Measurements from ENCODE around the gene AKR1C2.
"Not testable (repeated sequence)": the region's sequence is repeated elsewhere in the genome, so short reads cannot be mapped to it uniquely, and the experiment has no call there.

AKR1C2 gene

DNA sequence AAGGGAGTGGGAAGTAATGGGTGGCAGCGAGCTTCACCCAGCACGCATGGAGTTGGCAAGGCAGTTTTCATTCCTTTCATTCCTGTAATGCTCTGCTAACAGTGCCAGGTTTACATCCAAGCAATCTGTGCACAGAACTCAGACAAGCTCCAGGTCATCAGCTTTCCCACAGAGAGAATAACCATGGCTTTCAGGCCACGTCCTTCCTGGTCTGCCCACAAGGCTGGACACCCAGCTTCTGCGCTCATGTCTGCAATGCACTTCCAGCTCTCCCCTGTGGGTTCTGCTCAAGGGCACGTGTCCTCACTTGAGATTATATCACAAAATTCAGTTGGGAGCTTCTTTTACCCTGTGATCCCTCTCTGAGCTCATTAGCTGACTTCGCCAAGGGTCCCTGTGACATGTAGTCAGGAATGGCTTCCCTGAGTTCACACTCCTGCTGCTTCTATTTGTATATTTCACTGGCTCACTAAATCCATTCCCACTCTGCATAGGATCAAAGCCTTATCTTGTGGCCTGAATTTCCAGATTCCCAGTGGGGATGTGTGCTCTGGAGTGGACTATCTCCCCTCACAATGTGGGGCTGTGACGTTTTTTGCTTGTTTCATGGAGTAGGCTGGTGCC, 18.6 kb downstream of the AKR1C2 start:
- no peak for DNase-seq

DNA sequence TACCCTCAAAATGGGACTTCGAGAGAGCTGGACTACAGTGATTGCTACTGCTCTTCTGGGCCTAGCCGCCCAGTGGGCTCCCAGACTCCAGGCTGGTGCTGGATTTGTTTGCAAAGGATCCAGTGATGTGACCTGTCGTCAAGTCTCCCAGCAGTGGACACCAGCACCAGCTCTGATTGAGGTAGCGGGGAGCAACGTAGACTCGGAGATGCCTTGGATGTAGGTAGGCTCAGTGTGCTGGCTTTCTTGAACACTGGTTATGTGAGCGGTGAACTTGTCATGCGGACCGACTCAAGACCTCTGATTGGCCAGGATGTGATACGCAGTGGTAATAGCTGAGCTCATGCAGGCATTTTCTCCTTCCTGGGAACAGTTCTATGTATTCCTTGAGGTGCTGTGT, 19.4 kb downstream of the AKR1C2 start:
- DNase-seq: no peak

DNA sequence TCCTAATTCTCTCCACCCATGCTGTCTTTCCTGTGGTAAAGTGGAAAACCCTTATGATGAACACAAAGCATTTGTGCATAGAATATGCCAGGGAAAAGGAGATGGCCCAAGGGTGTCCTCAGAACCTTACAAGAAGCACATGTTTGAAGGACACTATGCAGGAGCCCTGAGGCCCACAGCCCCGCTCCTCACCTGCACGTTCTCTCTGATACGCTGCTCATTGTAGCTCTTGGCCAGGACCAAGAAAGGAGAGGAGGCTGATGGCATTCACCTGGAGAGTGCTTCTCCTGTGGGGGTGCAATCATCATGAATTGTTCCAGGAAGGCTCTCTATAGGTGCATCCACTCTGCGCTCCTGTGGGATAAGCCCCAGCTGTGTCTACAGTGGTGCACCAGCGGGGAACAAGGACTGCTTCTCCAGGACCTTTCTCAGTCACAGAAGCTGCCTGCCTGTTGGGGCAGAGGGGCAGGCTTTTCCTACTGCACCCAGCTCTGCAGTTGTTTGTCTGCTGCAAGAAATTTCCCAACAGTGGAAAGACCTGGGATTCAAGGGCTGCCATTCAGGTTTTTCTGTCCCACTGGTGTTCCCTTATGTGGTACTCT, 19.9 kb downstream of the AKR1C2 start:
- DNase-seq: no peak

DNA sequence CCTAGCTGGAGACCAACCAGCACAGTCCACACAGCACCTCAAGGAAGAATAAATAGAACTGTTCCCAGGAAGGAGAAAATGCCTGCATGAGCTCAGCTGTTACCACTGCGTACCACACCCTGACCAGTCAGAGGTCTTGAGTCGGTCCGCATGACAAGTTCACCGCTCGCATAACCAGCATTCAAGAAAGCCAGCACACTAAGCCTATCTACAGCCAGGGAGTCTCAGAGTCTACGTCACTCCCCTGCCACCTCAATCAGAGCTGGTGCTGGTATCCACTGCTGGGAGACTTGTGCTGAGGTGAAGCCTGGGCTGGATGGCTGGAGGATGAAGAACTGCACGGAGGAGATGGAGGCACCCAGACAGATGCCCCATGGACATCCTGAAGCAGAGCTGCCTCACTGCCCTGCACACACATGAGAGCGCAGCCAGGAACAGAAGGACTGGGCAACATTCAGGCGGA, 20.9 kb downstream of the AKR1C2 start:
- no peak for DNase-seq

DNA sequence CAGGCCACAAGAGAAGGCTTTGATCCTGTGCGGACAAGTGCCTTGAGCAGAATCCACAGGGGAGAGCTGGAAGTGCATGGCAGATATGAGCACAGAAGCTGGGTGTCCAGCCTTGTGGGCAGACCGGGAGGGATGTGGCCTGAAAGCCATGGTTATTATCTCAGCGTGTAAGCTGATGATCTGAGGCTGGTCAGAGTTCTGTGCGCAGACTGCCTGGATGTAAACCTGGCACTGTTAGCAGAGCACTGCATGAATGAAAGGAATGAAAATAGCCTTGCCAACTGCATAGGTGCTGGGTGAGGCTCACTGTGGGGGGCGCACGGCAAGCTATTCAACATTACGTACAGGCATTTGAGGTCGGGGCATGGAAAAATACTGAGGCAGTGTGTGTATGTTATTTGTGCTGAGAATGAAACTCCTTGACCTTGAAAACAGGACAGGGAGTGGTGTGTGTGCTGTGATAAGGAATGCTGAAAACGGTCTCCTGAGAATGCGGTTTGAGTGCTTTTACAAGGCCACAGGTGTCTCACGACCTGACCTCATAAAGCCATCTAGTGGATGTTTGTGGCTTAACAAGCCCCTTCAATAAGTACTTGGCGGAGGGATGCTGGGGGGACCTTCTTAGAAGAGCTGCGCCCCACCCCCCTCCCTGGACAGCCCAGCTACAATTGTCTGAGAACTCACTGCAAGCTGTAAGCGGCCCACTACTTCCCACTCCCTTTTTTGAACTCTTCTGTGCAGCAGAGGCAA, 21.8 kb downstream of the AKR1C2 start:
- DNase-seq: no peak

DNA sequence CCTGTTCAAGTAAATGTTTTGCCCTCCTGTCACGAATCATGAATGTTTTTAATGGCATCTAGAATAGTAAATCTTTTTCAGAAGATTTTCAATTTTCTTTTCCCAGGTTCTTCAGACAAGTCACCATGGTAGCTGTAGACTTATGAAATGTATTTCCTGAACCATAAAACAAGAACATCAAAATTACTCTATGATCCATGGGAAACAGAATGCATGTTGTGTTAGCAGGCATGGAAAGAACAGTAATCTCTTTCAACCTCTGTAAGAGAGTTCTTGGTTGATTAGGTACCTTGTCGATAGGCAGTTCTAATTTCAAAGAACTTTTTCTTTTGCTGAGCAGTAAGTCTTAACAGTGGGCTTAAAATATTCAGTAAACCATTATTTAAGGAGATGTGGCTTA, 22.9 kb downstream of the AKR1C2 start:
- DNase-seq: no peak

DNA sequence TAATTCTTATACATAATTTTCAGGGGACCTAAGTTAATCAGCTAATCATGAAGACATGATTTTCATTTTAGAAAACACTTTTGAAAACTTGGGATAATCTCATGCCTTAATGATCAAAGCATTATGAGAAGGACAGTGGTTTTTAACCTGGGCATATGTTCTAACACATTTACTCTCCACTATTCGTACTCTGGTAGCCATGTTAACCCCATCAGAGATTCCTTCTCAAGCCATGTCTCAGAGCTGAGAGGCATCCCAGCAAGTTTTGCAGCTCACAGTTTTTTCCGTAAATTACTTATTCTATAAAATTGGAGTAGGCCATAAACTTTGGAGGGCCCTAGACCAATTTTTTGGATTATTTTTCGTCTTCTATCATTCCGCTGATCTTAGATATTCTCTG, 24.8 kb downstream of the AKR1C2 start:
- DNase-seq: no peak

DNA sequence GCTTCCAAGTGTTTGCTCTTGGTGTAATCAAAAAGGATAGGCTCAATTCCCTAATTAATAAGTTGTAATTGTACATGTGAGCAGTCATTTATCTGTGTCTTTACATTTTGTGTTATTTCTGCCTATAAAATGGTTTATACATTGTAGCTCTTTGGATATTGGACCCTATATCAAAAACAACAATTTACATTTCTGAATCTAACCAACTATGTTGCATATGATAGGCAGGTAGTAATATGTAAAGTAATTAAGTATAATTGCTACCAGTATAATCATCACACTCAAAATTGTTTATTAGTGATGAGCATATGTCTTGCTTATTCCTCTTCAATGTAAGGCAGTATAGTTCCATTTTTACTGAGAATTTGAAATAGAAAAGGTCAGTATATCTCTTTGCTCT, 26.6 kb downstream of the AKR1C2 start:
- DNase-seq: no peak

DNA sequence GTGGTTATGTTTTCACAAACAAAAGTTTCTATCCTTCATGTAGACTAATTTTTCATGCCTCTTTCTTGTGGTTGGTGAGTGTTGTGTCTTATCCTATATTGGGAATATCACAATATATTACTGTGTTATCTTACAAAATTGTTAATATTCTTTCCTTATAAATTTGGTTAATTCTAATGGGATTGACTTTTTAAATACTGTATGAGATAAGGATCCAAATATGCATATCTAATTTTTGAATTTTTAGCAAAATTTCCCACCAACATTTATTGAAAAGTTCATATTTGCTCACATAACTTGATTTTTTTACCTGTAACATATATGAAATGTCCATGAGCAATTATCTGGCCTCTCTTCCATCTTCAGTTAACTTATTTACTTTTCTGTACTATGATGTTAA, 29.3 kb downstream of the AKR1C2 start:
- DNase-seq: not testable (repeated sequence)

DNA sequence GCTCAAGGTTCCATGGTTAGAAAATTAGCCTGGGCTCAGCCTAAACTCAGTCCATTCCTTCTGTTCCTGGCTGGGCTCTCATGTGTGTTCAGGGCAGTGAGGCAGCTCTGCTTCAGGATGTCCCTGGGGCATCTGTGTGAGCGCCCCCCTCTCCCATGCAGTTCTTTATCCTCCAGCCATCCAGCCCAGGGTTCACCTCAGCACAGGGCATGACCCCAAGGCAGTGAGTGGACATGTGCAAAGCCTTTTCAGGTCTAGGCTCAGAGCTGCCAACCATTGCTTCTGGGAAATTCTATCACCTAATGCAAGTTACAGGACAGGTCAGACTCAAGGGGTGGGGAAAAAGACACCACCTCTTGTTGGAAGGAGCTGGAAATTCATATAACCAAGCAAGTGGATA, 30.4 kb downstream of the AKR1C2 start:
- not testable (repeated sequence) for DNase-seq

DNA sequence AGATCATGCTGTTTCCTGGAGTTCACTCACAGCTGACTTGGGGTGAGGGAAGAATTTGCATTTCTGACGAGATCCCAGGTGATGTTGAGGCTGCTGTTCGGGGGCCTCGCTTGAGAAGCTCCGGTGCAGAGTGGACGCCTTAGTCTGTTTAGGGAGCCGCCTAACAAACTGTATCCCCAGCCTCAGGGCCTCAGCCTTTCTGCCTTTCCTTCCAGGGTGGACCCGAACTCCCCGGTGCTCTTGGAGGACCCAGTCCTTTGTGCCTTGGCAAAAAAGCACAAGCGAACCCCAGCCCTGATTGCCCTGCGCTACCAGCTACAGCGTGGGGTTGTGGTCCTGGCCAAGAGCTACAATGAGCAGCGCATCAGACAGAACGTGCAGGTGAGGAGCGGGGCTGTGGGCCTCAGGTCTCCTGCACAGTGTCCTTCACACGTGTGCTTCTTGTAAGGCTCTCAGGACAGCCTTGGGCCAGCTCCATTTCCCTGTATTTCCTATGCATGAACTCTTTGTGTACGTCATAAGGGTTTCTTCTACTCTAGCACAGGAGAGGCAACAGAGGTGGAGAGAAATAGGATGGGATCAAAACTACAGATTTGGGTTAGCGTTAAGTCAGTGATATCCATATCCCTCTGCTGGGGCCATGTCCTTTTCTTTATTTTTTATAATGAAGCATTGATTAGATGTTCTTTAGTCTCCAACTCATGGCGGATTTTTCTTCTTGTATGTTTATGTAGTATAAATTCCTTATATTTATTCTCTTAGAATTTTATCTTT, 31.1 kb downstream of the AKR1C2 start:
- DNase-seq: not testable (repeated sequence)

DNA sequence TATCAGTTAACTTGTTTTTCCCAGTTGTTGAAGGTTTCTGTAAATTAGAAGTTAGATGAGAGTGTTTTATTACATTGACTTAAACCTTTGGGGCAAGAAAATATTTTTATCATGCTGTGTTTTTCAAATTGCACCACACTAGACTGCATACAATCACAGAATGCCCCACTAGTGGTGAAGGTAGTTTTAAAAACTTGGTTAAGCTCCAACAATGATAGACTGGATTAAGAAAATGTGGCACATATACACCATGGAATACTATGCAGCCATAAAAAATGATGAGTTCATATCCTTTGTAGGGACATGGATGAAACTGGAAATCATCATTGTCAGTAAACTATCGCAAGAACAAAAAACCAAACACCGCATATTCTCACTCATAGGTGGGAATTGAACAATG, 33.3 kb downstream of the AKR1C2 start:
- not testable (repeated sequence) for DNase-seq

DNA sequence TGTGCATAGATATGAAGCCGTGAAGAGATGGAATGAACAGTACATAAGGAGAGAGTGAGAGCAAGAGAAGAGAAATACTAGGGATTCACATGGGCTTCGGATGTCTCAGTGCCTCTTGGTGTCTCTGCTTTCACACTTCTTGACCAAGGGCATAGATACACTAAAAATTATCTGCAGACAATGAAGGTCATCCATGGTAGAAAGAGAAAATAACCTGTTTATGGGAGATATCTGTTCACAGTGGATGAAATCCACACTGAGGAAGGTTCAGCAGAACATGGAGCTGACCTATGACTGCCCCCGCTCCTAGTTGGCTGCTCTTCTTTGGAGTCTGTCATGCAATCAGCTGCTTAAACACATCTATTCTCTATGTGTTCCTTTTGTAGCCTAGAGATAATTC, 34.4 kb downstream of the AKR1C2 start:
- not testable (repeated sequence) for DNase-seq

DNA sequence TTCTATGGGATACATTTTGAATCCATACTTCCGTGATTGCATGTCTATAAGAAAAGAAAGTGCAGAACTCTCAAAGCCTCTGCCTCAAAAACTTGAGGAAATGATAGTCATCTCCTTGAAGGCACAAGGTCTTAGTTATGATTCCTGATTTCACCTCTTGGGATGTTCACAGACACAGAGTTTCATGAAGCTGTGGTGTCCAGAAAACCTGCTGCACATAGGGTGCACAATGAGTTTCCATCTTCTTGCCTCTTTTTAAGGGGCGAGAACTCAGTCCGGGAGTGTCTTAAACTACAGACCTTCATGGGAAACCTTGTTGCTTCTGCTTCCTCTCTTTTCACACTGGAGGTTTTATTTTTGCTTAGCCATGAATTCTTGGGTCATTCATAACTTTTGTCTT, 36.5 kb downstream of the AKR1C2 start:
- DNase-seq: not testable (repeated sequence)

DNA sequence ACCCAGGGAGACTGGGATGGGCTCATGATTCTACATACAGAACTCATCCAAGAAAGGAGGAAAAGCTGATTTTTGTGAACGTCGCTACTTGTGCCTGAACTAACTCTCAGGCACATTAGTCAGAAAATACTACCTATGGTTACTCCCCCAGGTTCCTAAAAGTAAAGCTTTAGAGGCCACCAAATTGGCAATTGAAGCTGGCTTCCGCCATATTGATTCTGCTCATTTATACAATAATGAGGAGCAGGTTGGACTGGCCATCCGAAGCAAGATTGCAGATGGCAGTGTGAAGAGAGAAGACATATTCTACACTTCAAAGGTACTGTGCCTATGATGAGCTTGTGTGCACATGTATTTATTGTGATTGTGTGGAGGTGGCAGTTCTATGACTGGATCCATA, 37.9 kb downstream of the AKR1C2 start:
- DNase-seq: not testable (repeated sequence)

DNA sequence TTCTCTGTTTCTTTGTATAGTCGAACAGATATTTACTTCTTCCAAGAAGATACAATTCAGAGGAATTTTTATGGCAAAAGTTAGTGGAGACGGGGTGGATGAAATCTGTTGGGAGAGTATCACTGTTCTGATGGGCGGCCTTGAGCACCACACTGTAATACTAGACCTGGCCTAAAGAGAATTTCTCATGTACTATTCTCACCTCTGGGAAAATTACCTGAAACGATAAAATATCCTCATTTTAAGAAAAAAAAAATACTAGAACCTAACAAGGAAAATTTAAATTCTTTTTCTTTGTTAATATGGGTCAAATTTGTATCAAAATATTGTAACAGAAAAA, 39.9 kb downstream of the AKR1C2 start:
- not testable (repeated sequence) for DNase-seq

DNA sequence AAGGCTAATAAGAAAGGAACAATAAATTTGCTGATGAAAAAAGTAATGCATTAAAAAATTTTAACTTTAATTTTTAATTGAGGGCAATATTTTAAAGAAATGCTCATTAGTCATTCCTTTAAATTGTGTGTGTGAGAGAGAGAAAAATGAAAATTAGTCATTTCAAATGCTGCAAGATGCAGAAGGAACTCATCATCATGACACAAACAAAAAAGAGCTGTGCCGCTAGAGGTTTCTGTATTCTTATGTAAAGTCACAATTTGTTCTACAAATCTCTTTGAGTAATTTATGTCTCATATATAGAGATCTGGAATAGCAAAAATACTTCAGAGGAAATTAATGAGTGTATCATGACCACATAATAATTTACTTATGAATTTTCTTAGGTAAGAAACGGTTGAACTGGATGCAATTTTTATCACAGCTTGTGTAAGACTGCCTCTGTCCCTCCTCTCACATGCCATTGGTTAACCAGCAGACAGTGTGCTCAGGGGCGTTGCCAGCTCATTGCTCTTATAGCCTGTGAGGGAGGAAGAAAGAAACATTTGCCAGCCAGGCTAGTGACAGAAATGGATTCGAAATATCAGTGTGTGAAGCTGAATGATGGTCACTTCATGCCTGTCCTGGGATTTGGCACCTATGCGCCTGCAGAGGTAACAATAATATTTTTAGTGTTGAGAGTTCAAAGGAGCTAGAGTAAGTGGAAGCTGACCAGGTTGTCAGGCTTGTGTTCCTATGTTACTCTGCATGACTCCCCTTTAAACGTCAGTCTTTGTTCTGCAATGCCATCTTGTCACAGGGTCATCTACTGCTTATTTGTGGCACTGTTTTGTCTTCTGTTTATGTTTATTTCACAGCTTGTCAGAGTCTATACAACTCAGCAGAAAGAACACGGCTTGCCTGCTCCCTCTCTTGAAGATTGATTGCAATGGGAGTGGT, 40.5 kb downstream of the AKR1C2 start, which contains the start of gene AKR1C1:
Gene AKR1C1, plus strand, starts transcription at position 540 of the 939 bp plus-strand sequence. Its CDS starts 30 bp downstream, at position 570.
- not testable (repeated sequence) for DNase-seq

DNA sequence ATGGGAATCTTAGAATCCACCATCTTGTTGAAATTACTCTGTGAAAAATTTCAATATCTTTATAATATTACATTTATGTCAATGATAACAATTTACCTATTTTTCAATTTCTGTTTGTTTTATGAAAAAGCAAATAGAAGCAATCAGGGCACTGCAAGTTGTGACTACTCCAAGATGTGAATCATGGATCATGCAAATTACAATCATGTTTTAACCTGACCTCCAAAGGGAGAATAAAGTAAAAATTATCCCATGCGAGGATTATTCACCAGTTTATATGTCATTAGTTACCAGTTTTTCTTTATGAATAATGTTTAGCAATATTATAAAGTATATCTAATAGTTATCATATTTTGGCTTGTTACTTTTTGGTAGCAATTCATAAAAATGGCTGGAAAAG, 41.3 kb downstream of the AKR1C2 start:
- DNase-seq: not testable (repeated sequence)

DNA sequence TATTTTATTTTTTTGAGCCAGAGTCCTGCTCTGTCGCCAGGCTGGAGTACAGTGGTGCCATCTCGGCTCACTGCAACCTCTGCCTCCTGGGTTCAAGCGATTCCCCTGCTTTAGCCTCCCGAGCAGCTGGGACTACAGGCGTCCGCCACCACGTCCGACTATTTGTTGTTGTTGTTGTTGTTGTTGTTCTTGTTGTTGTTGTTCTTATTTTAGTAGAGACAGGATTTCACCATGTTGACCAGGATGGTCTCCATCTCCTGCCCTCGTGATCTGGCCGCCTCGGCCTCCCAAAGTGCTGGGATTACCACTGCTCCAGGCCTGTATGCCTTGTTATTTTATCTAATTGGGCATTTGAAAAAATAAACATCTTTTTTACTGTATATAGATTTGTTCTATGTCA, 42.1 kb downstream of the AKR1C2 start:
- not testable (repeated sequence) for DNase-seq

DNA sequence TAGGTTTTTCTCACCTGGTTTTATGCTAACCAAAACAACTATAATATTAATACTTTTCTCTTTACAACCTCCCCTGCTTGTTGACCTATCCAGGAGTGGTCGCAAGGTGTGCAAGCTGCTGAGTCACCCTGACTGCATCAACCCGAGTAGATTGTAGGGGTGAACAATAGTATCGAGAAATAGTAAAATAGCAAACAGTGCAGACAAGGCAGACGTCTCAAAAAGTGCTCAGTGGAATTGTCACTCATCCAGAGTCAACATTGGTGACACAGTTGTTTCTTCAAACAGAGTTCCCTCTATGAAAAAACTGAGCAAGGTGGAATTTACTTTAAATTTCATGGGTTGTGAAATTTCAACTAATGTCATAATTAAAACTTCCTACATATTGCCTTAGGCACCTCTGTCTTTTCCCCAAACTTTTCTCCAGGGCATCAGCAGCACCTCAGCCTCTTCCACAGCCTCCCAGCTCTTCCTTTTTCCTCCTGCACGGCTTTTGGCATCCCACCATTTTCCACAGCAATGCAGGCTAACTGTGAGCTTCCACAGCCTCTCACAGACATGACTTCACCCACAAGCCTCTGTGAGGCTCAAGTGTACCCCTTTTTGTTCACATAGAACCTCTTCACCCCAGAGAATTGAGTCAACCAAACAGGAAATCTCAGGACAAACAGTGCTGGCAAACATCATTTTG, 46.6 kb downstream of the AKR1C2 start:
- DNase-seq: not testable (repeated sequence)

DNA sequence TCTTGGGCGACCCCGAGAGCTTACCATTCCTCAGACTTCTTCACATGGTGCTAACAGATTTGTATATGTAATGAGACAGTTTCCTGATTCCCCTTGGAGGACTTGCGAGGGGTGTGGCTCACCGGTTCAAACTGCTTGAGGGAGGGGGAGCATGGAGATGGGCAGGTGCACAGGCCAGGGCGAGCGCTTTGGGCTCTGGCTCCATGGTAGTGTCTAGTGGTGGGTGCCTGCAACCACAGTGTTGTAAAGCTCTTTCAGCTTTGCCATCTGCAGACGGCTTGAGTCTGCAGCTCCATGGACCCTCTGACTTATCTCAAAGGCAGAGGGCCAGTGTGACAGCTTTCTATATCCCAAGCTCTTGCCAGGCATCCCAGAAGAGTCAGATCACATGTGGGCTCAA, 47.6 kb downstream of the AKR1C2 start:
- DNase-seq: not testable (repeated sequence)

DNA sequence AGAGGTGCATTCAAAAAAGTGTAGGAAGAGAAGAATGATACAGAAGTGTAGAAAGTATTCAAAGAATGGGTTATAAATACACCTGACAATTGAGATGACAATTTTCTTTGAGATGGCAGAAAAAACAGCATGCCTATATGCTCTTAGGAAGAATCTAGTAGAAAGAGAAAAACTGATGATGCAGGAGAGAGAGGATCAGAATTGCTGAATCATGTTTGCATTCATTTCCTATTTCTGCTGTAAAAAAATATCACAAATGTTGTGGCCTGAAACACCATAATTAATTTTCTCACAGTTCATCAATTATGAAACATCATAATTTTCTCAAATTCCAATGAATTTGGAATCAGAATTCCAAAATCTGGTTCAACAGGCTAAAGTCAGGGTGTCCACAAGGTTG, 50.3 kb downstream of the AKR1C2 start:
- no peak for DNase-seq
